HepG2 (cell line): ENCODE results near the gene SCAF8. TPM values are rescaled to one million over a fixed set of nuclear protein-coding genes. Genes with fewer than 3 reads are reported as not detected.

Source experiments
- ARID3A ChIP-seq: IDR thresholded peaks from 2 replicates; pipeline ENCODE4 v1.6.1; 2012; ENCODE audit warnings: low read depth, low read length, improper control_type of control experiment
- CREBL2 ChIP-seq: sonication (generic); formaldehyde crosslinking; IDR thresholded peaks from 2 replicates; pipeline ENCODE4 v1.8.1; 2023; ENCODE audit warnings: missing genetic modification reagents, mild to moderate bottlenecking, borderline replicate concordance
- FUBP1 ChIP-seq: sonication (generic); formaldehyde crosslinking; IDR thresholded peaks from 2 replicates; pipeline ENCODE4 v1.5.1; 2020; ENCODE audit warnings: missing genetic modification reagents, mild to moderate bottlenecking, borderline replicate concordance
- JUN ChIP-seq: sonication (generic); formaldehyde crosslinking; IDR thresholded peaks from 2 replicates; pipeline ENCODE4 v1.4.0; 2020; ENCODE audit warnings: mild to moderate bottlenecking, missing genetic modification reagents
- MAFK ChIP-seq, 2 experiments: IDR thresholded peaks in 1 of 2; conservative IDR thresholded peaks in 1 of 2; 2 replicates each; pipeline ENCODE4 v1.6.1; 2011; ENCODE audit warnings: improper control_type of control experiment in 2 of 2, low read length in 2 of 2
- NFIB ChIP-seq: sonication (generic); formaldehyde crosslinking; IDR thresholded peaks from 2 replicates; pipeline ENCODE4 v1.9.0; 2021; ENCODE audit warnings: missing genetic modification reagents, mild to moderate bottlenecking, borderline replicate concordance
- SAP130 ChIP-seq: IDR thresholded peaks from 2 replicates; pipeline ENCODE4 v1.6.1; 2016; ENCODE audit warnings: low read depth
- SMAD1 ChIP-seq: sonication (generic); formaldehyde crosslinking; IDR thresholded peaks from 2 replicates; pipeline ENCODE4 v1.4.0; 2020; ENCODE audit warnings: missing genetic modification reagents, low read depth, mild to moderate bottlenecking, borderline replicate concordance
- SOX5 ChIP-seq: IDR thresholded peaks from 2 replicates; pipeline ENCODE4 v1.6.1; 2016; ENCODE audit warnings: borderline replicate concordance
- SRSF9 ChIP-seq: fragments of 200-400 bp; formaldehyde crosslinking; IDR thresholded peaks from 2 replicates; pipeline ENCODE4 v1.6.1; 2018; ENCODE audit warnings: borderline replicate concordance, mild to moderate bottlenecking, low read depth, low read length; ENCODE audit not compliant: insufficient read depth, poor library complexity, severe bottlenecking
- TFE3 ChIP-seq: IDR thresholded peaks from 2 replicates; pipeline ENCODE4 v1.6.1; 2016
- TIGD3 ChIP-seq: sonication (generic); formaldehyde crosslinking; IDR thresholded peaks from 2 replicates; pipeline ENCODE4 v1.5.1; 2020; ENCODE audit warnings: mild to moderate bottlenecking, missing genetic modification reagents, borderline replicate concordance
- TRIM24 ChIP-seq: sonication (generic); formaldehyde crosslinking; IDR thresholded peaks from 2 replicates; pipeline ENCODE4 v1.8.0; 2022; ENCODE audit warnings: mild to moderate bottlenecking, missing genetic modification reagents
- ZFYVE20 ChIP-seq: sonication (generic); formaldehyde crosslinking; IDR thresholded peaks from 2 replicates; pipeline ENCODE4 v1.8.0; 2023; ENCODE audit warnings: low read depth, mild to moderate bottlenecking, moderate library complexity, missing genetic modification reagents, borderline replicate concordance
- ZMAT5 ChIP-seq: sonication (generic); formaldehyde crosslinking; IDR thresholded peaks from 2 replicates; pipeline ENCODE4 v1.5.0; 2020; ENCODE audit warnings: mild to moderate bottlenecking, low read depth, missing genetic modification reagents, borderline replicate concordance
- ZNF414 ChIP-seq: sonication (generic); formaldehyde crosslinking; IDR thresholded peaks from 2 replicates; pipeline ENCODE4 v1.5.0; 2020; ENCODE audit warnings: missing genetic modification reagents
- ZNF446 ChIP-seq: sonication (generic); formaldehyde crosslinking; IDR thresholded peaks from 2 replicates; pipeline ENCODE4 v1.5.0; 2020; ENCODE audit warnings: mild to moderate bottlenecking, missing genetic modification reagents
- ZNF562 ChIP-seq: sonication (generic); formaldehyde crosslinking; IDR thresholded peaks from 2 replicates; pipeline ENCODE4 v1.8.0; 2022; ENCODE audit warnings: missing genetic modification reagents, borderline replicate concordance
- ZNF672 ChIP-seq: sonication (generic); formaldehyde crosslinking; IDR thresholded peaks from 2 replicates; pipeline ENCODE4 v1.8.1; 2022; ENCODE audit warnings: missing genetic modification reagents
- ZNF724P ChIP-seq: sonication (generic); formaldehyde crosslinking; IDR thresholded peaks from 2 replicates; pipeline ENCODE4 v1.8.0; 2022; ENCODE audit warnings: missing genetic modification reagents, borderline replicate concordance
- polyA plus RNA-seq, 8 experiments: library from polyadenylated mRNA; depleted of rRNA in 3 of 8; stranded (reverse) in 7 of 8; unstranded in 1 of 8; fragments of >200 nt; fragmentation: Illumina TruSeq in 4 of 8; extraction: Trizol in 4 of 8; gene quantifications; 2 replicates each; pipeline versions ENCODE4 v1.2.1 to v1.2.3, GENCODE V29; 2011 to 2016; ENCODE audit warnings: low read depth in 4 of 8, missing spikeins in 1 of 8, mixed read lengths in 1 of 8; ENCODE audit not compliant: insufficient read depth in 1 of 8
- total RNA-seq, 5 experiments: library from RNA; depleted of rRNA; stranded (reverse); fragments of >200 nt; fragmentation: Illumina TruSeq; extraction: Trizol; gene quantifications; 2 replicates each; pipeline ENCODE4 v1.2.3, GENCODE V29; 2016; ENCODE audit warnings: low read depth in 1 of 5

Gene SCAF8
- total and polyA plus RNA-seq, 2 of the 13 experiments (the other 11 are each of a cell fraction or from before 2014, with no cell fraction given), result 15.3 to 40.8 TPM

- TF ChIP-seq ARID3A (peak; percentile 20; the same call in 1 of the 2 replicates), ZMAT5 (no peak), ZNF414 (no peak; the same call in 1 of the 2 replicates), ZFYVE20 (CRISPR knock-in tag) (no peak), ZNF724P (CRISPR knock-in tag) (no peak), NFIB (CRISPR knock-in tag) (no peak), FUBP1 (no peak), CREBL2 (CRISPR knock-in tag) (peak; percentile 24; the same call in 1 of the 2 replicates), JUN (peak; percentile 55), SRSF9 (no peak), TIGD3 (CRISPR knock-in tag) (0 out of 2 replicates have a peak, but pooled peaks have one; percentile 65), ZNF446 (CRISPR knock-in tag) (peak; percentile 29; the same call in 1 of the 2 replicates), ZNF562 (CRISPR knock-in tag) (no peak), SOX5 (CRISPR knock-in tag) (no peak), ZNF672 (CRISPR knock-in tag) (no peak), MAFK (conservative IDR thresholded peaks at IDR 0.05 in 1 of 2, IDR thresholded peaks at IDR 0.05 in 1 of 2; ENCODE audit: low read length in 2 of 2) (no peak), SMAD1 (CRISPR knock-in tag) (no peak; the same call in 1 of the 2 replicates), SAP130 (peak; percentile 77), TRIM24 (CRISPR knock-in tag) (no peak), TFE3 (no peak; the same call in 1 of the 2 replicates)
These were observed 588 bp downstream of the SCAF8 start (continued) for GRCh38 chr6:154733626-154734382.
